ENCODE measurements around the gene TMEM190. TPM values are rescaled to one million over a fixed set of nuclear protein-coding genes. Genes with fewer than 3 reads are reported as not detected.

TMEM190 gene
- total and polyA plus RNA-seq, 9 of the 15 experiments (the other 6 are each of a cell fraction or from before 2014, with no cell fraction given): not detected

DNA sequence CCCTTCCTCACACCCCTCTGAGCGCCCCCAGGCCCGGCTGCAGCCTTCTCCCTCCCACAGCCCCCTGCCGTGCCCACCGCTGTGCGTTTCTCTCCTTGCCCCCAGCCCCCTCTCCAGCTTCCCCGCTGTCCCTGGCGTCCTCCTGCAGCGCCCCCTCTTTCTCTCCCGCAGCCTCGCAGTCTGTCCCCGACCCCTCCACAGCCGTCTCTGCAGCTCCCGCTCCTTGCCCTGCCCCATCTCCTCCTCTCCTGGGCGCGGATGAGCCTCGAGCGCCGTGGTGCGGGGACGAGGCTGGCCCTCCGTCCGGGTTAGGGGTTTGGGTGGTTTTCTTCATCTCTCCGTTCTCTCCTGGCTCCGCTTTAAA lies 35.9 kb upstream of the TMEM190 start (continued):
- TF ChIP-seq, protein P1, sequence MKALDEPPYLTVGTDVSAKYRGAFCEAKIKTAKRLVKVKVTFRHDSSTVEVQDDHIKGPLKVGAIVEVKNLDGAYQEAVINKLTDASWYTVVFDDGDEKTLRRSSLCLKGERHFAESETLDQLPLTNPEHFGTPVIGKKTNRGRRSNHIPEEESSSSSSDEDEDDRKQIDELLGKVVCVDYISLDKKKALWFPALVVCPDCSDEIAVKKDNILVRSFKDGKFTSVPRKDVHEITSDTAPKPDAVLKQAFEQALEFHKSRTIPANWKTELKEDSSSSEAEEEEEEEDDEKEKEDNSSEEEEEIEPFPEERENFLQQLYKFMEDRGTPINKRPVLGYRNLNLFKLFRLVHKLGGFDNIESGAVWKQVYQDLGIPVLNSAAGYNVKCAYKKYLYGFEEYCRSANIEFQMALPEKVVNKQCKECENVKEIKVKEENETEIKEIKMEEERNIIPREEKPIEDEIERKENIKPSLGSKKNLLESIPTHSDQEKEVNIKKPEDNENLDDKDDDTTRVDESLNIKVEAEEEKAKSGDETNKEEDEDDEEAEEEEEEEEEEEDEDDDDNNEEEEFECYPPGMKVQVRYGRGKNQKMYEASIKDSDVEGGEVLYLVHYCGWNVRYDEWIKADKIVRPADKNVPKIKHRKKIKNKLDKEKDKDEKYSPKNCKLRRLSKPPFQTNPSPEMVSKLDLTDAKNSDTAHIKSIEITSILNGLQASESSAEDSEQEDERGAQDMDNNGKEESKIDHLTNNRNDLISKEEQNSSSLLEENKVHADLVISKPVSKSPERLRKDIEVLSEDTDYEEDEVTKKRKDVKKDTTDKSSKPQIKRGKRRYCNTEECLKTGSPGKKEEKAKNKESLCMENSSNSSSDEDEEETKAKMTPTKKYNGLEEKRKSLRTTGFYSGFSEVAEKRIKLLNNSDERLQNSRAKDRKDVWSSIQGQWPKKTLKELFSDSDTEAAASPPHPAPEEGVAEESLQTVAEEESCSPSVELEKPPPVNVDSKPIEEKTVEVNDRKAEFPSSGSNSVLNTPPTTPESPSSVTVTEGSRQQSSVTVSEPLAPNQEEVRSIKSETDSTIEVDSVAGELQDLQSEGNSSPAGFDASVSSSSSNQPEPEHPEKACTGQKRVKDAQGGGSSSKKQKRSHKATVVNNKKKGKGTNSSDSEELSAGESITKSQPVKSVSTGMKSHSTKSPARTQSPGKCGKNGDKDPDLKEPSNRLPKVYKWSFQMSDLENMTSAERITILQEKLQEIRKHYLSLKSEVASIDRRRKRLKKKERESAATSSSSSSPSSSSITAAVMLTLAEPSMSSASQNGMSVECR (CRISPR knock-in tag; IDR thresholded peaks at IDR 0.05): no peak; the same call in 1 of the 2 replicates
- TF ChIP-seq, protein P2, sequence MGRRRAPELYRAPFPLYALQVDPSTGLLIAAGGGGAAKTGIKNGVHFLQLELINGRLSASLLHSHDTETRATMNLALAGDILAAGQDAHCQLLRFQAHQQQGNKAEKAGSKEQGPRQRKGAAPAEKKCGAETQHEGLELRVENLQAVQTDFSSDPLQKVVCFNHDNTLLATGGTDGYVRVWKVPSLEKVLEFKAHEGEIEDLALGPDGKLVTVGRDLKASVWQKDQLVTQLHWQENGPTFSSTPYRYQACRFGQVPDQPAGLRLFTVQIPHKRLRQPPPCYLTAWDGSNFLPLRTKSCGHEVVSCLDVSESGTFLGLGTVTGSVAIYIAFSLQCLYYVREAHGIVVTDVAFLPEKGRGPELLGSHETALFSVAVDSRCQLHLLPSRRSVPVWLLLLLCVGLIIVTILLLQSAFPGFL (CRISPR knock-in tag; IDR thresholded peaks at IDR 0.05): no peak
- TF ChIP-seq SRSF1 (IDR thresholded peaks at IDR 0.05; ENCODE audit: low read depth, low read length): no peak
- TF ChIP-seq GABPB2 (CRISPR knock-in tag; conservative IDR thresholded peaks at IDR 0.05): no peak
- TF ChIP-seq SUPT5H (IDR thresholded peaks at IDR 0.05): peak; percentile 19; the same call in 1 of the 2 replicates
- TF ChIP-seq, protein P3, sequence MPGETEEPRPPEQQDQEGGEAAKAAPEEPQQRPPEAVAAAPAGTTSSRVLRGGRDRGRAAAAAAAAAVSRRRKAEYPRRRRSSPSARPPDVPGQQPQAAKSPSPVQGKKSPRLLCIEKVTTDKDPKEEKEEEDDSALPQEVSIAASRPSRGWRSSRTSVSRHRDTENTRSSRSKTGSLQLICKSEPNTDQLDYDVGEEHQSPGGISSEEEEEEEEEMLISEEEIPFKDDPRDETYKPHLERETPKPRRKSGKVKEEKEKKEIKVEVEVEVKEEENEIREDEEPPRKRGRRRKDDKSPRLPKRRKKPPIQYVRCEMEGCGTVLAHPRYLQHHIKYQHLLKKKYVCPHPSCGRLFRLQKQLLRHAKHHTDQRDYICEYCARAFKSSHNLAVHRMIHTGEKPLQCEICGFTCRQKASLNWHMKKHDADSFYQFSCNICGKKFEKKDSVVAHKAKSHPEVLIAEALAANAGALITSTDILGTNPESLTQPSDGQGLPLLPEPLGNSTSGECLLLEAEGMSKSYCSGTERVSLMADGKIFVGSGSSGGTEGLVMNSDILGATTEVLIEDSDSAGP (CRISPR knock-in tag; IDR thresholded peaks at IDR 0.05): no peak
- TF ChIP-seq SAFB (IDR thresholded peaks at IDR 0.05; ENCODE audit: borderline replicate concordance, low read depth, low read length): no peak
- TF ChIP-seq HDAC8 (tag; IDR thresholded peaks at IDR 0.05): no peak
- TF ChIP-seq ARID1B (IDR thresholded peaks at IDR 0.05): 0 out of 2 replicates have a peak, but pooled peaks have one; percentile 10
- TF ChIP-seq RAD51 (IDR thresholded peaks at IDR 0.05; ENCODE audit: borderline replicate concordance, low read depth): no peak
- TF ChIP-seq SMARCE1 (IDR thresholded peaks at IDR 0.05): peak; percentile 12; the same call in 1 of the 2 replicates
- TF ChIP-seq, protein P4, sequence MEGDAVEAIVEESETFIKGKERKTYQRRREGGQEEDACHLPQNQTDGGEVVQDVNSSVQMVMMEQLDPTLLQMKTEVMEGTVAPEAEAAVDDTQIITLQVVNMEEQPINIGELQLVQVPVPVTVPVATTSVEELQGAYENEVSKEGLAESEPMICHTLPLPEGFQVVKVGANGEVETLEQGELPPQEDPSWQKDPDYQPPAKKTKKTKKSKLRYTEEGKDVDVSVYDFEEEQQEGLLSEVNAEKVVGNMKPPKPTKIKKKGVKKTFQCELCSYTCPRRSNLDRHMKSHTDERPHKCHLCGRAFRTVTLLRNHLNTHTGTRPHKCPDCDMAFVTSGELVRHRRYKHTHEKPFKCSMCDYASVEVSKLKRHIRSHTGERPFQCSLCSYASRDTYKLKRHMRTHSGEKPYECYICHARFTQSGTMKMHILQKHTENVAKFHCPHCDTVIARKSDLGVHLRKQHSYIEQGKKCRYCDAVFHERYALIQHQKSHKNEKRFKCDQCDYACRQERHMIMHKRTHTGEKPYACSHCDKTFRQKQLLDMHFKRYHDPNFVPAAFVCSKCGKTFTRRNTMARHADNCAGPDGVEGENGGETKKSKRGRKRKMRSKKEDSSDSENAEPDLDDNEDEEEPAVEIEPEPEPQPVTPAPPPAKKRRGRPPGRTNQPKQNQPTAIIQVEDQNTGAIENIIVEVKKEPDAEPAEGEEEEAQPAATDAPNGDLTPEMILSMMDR (IDR thresholded peaks at IDR 0.05 in 2 of 3, conservative IDR thresholded peaks at IDR 0.05 in 1 of 3; ENCODE audit: insufficient read depth in 2 of 3, low read depth in 1 of 3, low read length in 3 of 3): peak in 2 of 3 experiments; percentile 37 to 52; a peak in 3 of 6 replicates
- TF ChIP-seq, protein P5, sequence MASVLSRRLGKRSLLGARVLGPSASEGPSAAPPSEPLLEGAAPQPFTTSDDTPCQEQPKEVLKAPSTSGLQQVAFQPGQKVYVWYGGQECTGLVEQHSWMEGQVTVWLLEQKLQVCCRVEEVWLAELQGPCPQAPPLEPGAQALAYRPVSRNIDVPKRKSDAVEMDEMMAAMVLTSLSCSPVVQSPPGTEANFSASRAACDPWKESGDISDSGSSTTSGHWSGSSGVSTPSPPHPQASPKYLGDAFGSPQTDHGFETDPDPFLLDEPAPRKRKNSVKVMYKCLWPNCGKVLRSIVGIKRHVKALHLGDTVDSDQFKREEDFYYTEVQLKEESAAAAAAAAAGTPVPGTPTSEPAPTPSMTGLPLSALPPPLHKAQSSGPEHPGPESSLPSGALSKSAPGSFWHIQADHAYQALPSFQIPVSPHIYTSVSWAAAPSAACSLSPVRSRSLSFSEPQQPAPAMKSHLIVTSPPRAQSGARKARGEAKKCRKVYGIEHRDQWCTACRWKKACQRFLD (CRISPR knock-in tag; IDR thresholded peaks at IDR 0.05): no peak
- 0 out of 2 replicates have a peak, but pooled peaks have one; percentile 53 for TF ChIP-seq ZBTB1 (CRISPR knock-in tag; IDR thresholded peaks at IDR 0.05; ENCODE audit: borderline replicate concordance, low read depth)
- 0 out of 2 replicates have a peak, but pooled peaks have one; percentile 19 for TF ChIP-seq LARP7 (IDR thresholded peaks at IDR 0.05)

Data from K562 (cell line).